Psoas muscle (tissue), 8 donors: ENCODE data around the gene DTL. TPM values are rescaled to one million over a fixed set of nuclear protein-coding genes. Genes with fewer than 3 reads are reported as not detected.

ENCODE experiments used
- ATAC-seq, 4 donors: fragments of 200-7000 bp; cut with Tn5 transposase; one replicate each; pipeline ENCODE4 v1.9.1; 2020; ENCODE audit warnings: moderate library complexity in 3 of 4, mild to moderate bottlenecking in 2 of 4
- DNase-seq, 2 donors: peaks; one replicate each; pipeline ENCODE4 v3.0.0-alpha.2; 2020
- H3K27ac ChIP-seq: fragments of 200-600 bp; one replicate; pipeline ENCODE4 v1.8.0; 2022
- H3K27me3 ChIP-seq, 3 donors: fragments of 200-600 bp in 1 of 3; one replicate each; pipeline versions ENCODE4 v1.6.1 to v1.8.0; 2013 to 2022; ENCODE audit warnings: low read length in 2 of 3, mild to moderate bottlenecking in 2 of 3, moderate library complexity in 1 of 3; ENCODE audit not compliant: insufficient read depth in 3 of 3
- H3K36me3 ChIP-seq, 2 donors: fragments of 200-600 bp in 1 of 2; one replicate each; pipeline versions ENCODE4 v1.6.1 to v1.8.0; 2013 to 2022; ENCODE audit warnings: low read depth in 1 of 2, mild to moderate bottlenecking in 1 of 2, moderate library complexity in 1 of 2; ENCODE audit not compliant: insufficient read depth in 1 of 2
- H3K4me1 ChIP-seq: fragments of 200-600 bp; one replicate; pipeline ENCODE4 v1.8.0; 2022
- H3K4me3 ChIP-seq: fragments of 200-600 bp; one replicate; pipeline ENCODE4 v1.8.0; 2022; ENCODE audit warnings: mild to moderate bottlenecking
- H3K9me3 ChIP-seq: fragments of 200-600 bp; one replicate; pipeline ENCODE4 v1.8.0; 2022
- CTCF ChIP-seq: fragments of 200-600 bp; IDR thresholded peaks from one replicate; pipeline ENCODE4 v1.8.0; 2022; ENCODE audit warnings: antibody characterized with exemption
- WGBS, 3 donors: extraction: QIAGEN DNeasy Blood & Tissue Kit; methylation state at CpG; one replicate each; pipeline versions ENCODE4 v1.1.6 to v1.1.7; 2013; 5-methylcytosine and 5-hydroxymethylcytosine counted together
- intact Hi-C, 2 donors: fragments of 100-400 bp; cut with DNase I; formaldehyde crosslinking; loops; one replicate each; pipeline versions ENCODE4 v1.11.0 to v1.14.2; 2022
- polyA plus RNA-seq, 3 donors: library from polyadenylated mRNA; stranded (reverse); fragments of 200-250 nt; gene quantifications; one replicate each; pipeline ENCODE4 v1.2.3, GENCODE V29; 2013
- total RNA-seq, 4 donors: library from RNA; stranded (reverse); fragmentation: NEBNext Ultra II Directional in 2 of 4; extraction: Animal tissue kit (Norgen Biotek cat#: 25700) in 2 of 4; gene quantifications; one replicate each; pipeline versions ENCODE4 v1.2.1 to v1.2.4, GENCODE V29; 2021 to 2023
- donor health status: healthy with polysubstance abuse.
- donor health status: DM: no; HTN: no; CAD: no; lungs with moderate emphysema.
- donor health status: Bipolar disorder and iron deficiency.
- donor health status: healthy.
- donor health status: DM: yes; HTN: yes; CAD: no.
- donor health status: DM: no; HTN: no; CAD: no.
- donor health status: DM: no; HTN: no; CAD: no.
- donor health status: DM: yes; HTN: yes; CAD: no.

Gene DTL
- total and polyA plus RNA-seq, 7 donors: 0.12 to 0.72 (median 0.19) TPM

GRCh38 chr1:212097360-212097759 lies 61.8 kb downstream of the DTL start:
- Histone ChIP-seq H3K4me3 (no peak overlapping the region), H3K36me3 (no peaks in the 10 kb centered on the region), H3K27me3 (no peaks in the 10 kb centered on the region), H3K4me1 (no peaks in the 10 kb centered on the region), H3K9me3 (peaks cover 3% of the 10 kb centered on the region), H3K27ac (no peak overlapping the region)
- 89 to 96% (median 93%) methylated on average over 2 of the region's 2 CpGs for WGBS, 3 donors
- DNase-seq (no peak), ATAC-seq (no peak)
- intact Hi-C loops: no loop called here
- no peak for TF ChIP-seq CTCF

- no peak overlapping the region for H3K27ac ChIP-seq
- no peak overlapping the region for H3K4me3 ChIP-seq
- ATAC-seq (no peak), DNase-seq (no peak)
- peaks cover 3% of the 10 kb centered on the region for H3K9me3 ChIP-seq
- intact Hi-C loops: no loop called here
- H3K36me3 ChIP-seq: no peaks in the 10 kb centered on the region
- no peak for TF ChIP-seq CTCF
- no peaks in the 10 kb centered on the region for H3K4me1 ChIP-seq
- WGBS, 3 donors: 93 to 97% (median 95%) methylated on average over 9 of the region's 9 CpGs
- H3K27me3 ChIP-seq: no peaks in the 10 kb centered on the region
Observed at GRCh38 chr1:212098310-212098709, 62.8 kb downstream of the DTL start.

GRCh38 chr1:212098771-212099170 lies 63.2 kb downstream of the DTL start:
- DNase-seq (no peak), ATAC-seq (no peak)
- WGBS, 3 donors: 79 to 91% (median 88%) methylated on average over 3 of the region's 3 CpGs
- no peaks in the 10 kb centered on the region for H3K27me3 ChIP-seq
- no peaks in the 10 kb centered on the region for H3K4me1 ChIP-seq
- no peak for TF ChIP-seq CTCF
- no peak overlapping the region for H3K27ac ChIP-seq
- H3K9me3 ChIP-seq: peaks cover 3% of the 10 kb centered on the region
- H3K36me3 ChIP-seq: no peaks in the 10 kb centered on the region
- H3K4me3 ChIP-seq: no peak overlapping the region
- intact Hi-C loops: no loop called here

- DNase-seq: no peak
- H3K9me3 ChIP-seq: peaks cover 3% of the 10 kb centered on the region
- TF ChIP-seq CTCF: no peak
- no peaks in the 10 kb centered on the region for H3K36me3 ChIP-seq
- no peak overlapping the region for H3K4me3 ChIP-seq
- ATAC-seq: no peak
- no peaks in the 10 kb centered on the region for H3K27me3 ChIP-seq
- H3K4me1 ChIP-seq: peaks cover 14% of the 10 kb centered on the region
- intact Hi-C loops: no loop called here
- no peak overlapping the region for H3K27ac ChIP-seq
Observed at GRCh38 chr1:212101251-212101650, 65.7 kb downstream of the DTL start.

GRCh38 chr1:212101735-212102134 lies 66.2 kb downstream of the DTL start:
- peaks cover 3% of the 10 kb centered on the region for H3K9me3 ChIP-seq
- peaks cover 19% of the 10 kb centered on the region for H3K4me1 ChIP-seq
- TF ChIP-seq CTCF: no peak
- DNase-seq (no peak), ATAC-seq (no peak)
- intact Hi-C loops: no loop called here
- H3K27me3 ChIP-seq: no peaks in the 10 kb centered on the region
- H3K27ac ChIP-seq: no peak overlapping the region
- no peaks in the 10 kb centered on the region for H3K36me3 ChIP-seq
- H3K4me3 ChIP-seq: no peak overlapping the region
- 93 to 95% (median 94%) methylated on average over 2 of the region's 2 CpGs for WGBS, 3 donors
